HL-60 (cell line): ENCODE measurements around the gene NUP62.

Experiments used
- CTCF ChIP-seq: IDR thresholded peaks from one replicate; pipeline ENCODE4 v1.5.1; 2011; ENCODE audit warnings: low read length, control low read depth, inconsistent platforms; ENCODE audit not compliant: insufficient read depth
- REST ChIP-seq: IDR thresholded peaks from 2 replicates; pipeline ENCODE4 v1.6.1; 2012; ENCODE audit warnings: low read depth; ENCODE audit not compliant: insufficient replicate concordance

GRCh38 chr19:49971991-49972411, 42.7 kb upstream of the NUP62 start:
- TF ChIP-seq REST (no peak), CTCF (no peak)
